ENCODE results near the gene PDRG1.
"Not testable (repeated sequence)": the region's sequence is repeated elsewhere in the genome, so short reads cannot be mapped to it uniquely, and the experiment has no call there.

PDRG1 gene

DNA sequence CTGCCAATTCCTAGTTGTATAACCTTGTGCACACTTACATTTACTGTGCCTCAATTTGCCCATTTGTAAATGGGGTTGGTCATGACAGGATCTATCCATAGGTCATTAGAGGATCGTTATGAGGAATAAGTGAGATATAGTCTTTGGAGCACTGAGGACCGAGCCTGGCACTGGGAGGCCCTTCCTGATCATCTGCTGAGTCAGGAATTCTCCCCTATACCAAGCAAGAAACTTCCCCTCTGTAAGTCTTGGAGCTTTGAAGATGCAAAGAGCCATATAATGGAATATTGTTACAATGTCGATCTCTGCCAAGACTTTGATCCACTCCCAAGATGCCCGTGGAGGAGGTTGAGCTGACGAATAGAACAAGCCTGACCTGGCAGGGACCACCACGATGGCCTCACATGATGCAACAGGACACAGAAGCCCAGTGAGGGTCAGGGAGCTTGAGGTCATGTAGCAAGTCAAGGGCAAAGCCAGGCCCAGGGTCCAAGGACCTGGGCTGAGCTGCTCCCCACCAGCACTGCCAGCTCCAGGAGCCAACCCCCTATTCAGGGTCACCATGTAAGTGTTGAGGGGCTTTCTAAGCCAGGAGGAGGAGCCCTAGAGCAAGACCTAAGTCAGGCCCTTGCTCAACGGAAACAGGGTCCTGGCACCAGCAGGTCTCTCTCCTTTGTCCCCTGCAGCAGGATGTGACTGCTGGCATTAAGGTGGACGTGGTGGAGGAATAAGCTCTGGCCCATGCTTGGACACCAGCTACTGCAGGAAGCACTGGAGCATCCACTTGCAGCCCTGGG lies 16.7 kb downstream of the PDRG1 start:
- Histone ChIP-seq H3K27me3 (peaks cover 0 to 3% of the 10 kb centered on the region in 2 donors), H3K36me3 (no peaks in the 10 kb centered on the region), H3K4me3 (no peak overlapping the region), H3K27ac (no peak overlapping the region), H3K4me1 (no peaks in the 10 kb centered on the region), H3K9me3 (no peaks in the 10 kb centered on the region)
- DNase-seq = no peak
- TF ChIP-seq, protein P1, sequence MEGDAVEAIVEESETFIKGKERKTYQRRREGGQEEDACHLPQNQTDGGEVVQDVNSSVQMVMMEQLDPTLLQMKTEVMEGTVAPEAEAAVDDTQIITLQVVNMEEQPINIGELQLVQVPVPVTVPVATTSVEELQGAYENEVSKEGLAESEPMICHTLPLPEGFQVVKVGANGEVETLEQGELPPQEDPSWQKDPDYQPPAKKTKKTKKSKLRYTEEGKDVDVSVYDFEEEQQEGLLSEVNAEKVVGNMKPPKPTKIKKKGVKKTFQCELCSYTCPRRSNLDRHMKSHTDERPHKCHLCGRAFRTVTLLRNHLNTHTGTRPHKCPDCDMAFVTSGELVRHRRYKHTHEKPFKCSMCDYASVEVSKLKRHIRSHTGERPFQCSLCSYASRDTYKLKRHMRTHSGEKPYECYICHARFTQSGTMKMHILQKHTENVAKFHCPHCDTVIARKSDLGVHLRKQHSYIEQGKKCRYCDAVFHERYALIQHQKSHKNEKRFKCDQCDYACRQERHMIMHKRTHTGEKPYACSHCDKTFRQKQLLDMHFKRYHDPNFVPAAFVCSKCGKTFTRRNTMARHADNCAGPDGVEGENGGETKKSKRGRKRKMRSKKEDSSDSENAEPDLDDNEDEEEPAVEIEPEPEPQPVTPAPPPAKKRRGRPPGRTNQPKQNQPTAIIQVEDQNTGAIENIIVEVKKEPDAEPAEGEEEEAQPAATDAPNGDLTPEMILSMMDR (IDR thresholded peaks at IDR 0.05) = no peak
- intact Hi-C loops (cut with DNase I; ENCODE audit: low total_unique reads) = no loop called here

DNA sequence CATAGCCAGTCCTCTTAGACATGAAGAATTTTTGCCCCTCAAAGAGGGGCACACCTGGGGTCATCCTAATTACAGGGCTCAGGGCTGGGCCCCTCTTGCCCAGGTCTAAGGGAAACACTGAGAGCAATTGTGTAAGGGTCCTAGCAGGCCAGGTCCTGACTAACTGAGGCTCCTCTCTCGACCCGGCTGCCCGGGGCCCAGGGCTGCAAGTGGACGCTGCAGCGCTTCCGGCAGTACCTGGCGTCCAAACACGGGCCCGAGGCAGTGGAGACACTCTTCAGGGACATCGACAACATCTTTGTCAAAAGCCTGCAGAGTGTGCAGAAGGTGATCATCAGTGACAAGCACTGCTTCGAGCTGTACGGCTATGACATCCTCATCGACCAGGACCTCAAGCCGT lies 17.4 kb downstream of the PDRG1 start:
- Histone ChIP-seq H3K27me3 (peaks cover 0 to 3% of the 10 kb centered on the region in 2 donors), H3K9me3 (no peaks in the 10 kb centered on the region), H3K36me3 (no peaks in the 10 kb centered on the region), H3K4me3 (no peak overlapping the region), H3K27ac (no peak overlapping the region), H3K4me1 (no peaks in the 10 kb centered on the region)
- DNase-seq = no peak
- TF ChIP-seq, protein P1 (IDR thresholded peaks at IDR 0.05) = no peak
- intact Hi-C loops (cut with DNase I; ENCODE audit: low total_unique reads) = no loop called here

DNA sequence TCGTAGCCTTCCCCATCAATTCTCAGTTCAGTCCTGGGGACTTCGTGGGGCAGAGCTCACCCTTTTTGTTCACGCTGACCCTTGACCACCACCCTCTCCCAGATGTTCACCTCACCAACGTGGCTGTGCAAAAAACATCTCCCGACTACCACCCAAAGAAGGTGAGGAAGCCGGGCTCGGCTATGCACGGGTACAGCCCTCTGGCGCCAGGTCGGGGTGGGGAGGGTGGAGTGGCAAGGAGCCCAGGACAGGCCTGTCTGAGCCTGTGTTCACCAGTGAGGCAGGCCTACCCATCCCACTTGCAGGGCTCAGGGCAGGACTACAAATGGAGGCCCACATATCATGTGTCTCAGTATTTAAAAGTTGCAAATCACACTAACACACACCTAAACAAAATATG lies 18.1 kb downstream of the PDRG1 start:
- H3K4me3 ChIP-seq = no peak overlapping the region
- H3K27ac ChIP-seq = no peak overlapping the region
- H3K4me1 ChIP-seq = no peaks in the 10 kb centered on the region
- TF ChIP-seq, protein P1 (IDR thresholded peaks at IDR 0.05) = no peak
- peaks cover 0 to 3% of the 10 kb centered on the region in 2 donors for H3K27me3 ChIP-seq
- no peak for DNase-seq
- H3K36me3 ChIP-seq = no peaks in the 10 kb centered on the region
- no peaks in the 10 kb centered on the region for H3K9me3 ChIP-seq
- intact Hi-C loops (cut with DNase I; ENCODE audit: low total_unique reads) = no loop called here

DNA sequence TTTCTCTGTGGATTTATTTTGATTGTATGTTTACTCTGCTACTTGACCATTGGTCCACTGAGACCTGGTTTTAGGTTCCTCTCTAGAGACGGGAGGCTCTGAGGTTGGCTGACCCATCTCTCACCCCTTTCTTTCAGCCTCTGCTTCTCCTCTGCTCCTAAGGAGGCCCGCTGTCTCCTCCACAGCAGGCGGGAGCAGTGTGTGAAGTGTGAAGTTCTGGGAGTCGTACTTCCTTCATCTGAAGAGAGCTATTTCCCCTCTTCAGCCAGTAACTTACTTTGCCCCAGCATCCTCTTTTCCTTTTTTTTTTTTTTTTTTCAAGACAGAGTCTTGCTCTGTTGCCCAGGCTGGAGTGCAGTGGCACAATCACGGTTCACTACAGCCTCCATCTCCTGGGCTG lies 21.1 kb downstream of the PDRG1 start:
- intact Hi-C loops (cut with DNase I; ENCODE audit: low total_unique reads) = no loop called here
- H3K4me3 ChIP-seq = no peak overlapping the region
- no peaks in the 10 kb centered on the region for H3K9me3 ChIP-seq
- TF ChIP-seq, protein P1 (IDR thresholded peaks at IDR 0.05) = no peak
- H3K27me3 ChIP-seq = peaks cover 0 to 6% of the 10 kb centered on the region in 2 donors
- no peak for DNase-seq
- H3K36me3 ChIP-seq = no peaks in the 10 kb centered on the region
- no peak overlapping the region for H3K27ac ChIP-seq
- H3K4me1 ChIP-seq = no peaks in the 10 kb centered on the region

DNA sequence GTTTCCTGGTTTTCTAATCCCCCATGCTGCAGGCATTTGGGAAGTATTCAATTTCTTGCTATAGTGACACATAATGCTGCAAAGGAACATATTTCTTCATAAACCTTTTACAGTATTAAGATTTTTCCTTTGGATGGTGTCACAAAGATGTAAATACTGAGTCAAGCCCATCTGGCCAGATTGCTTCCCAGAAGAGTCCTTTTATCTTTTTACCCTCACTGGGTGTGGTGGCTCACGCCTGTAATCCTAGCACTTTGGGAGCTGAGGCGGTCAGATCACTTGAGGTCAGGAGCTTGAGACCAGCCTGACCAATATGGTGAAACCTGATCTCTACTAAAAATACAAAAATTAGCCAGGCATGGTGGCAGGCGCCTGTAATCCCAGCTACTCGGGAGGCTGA lies 22.2 kb downstream of the PDRG1 start:
- peaks cover 0 to 18% of the 10 kb centered on the region in 2 donors for H3K27me3 ChIP-seq
- intact Hi-C loops (cut with DNase I; ENCODE audit: low total_unique reads); H3K36me3 ChIP-seq; H3K9me3 ChIP-seq; H3K27ac ChIP-seq; H3K4me3 ChIP-seq; H3K4me1 ChIP-seq; DNase-seq: not testable (repeated sequence)

DNA sequence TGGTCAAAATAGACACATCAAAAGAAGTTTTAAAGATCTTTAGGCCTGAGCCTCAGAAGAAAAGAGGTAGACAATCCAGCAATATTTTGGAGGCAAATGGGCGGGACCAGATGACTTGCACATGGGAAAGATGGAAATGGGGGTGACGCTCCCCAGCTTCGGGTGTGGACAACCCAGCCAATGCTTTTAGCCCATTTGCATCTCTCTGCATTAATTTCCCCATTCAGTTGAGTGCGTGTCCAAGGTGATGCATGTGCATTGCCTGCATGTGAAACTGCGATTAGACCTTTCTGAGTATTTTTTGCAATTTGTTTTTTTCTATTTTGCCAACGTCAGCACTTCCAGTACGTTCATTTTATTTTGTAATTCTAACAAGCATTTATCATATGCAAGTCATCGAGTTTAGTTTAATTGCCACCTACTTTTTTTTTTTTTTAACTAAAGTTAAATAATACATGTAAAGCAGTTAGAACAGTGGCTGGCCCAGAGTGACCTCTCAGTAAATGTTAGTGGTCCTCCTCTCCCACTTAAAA lies 24.2 kb downstream of the PDRG1 start:
- H3K27ac ChIP-seq = no peak overlapping the region
- peak in 1 of 2 donors; percentile 17 for DNase-seq
- peaks cover 0 to 31% of the 10 kb centered on the region in 2 donors for H3K27me3 ChIP-seq
- intact Hi-C loops (cut with DNase I; ENCODE audit: low total_unique reads) = no loop called here
- H3K9me3 ChIP-seq = no peaks in the 10 kb centered on the region
- no peaks in the 10 kb centered on the region for H3K36me3 ChIP-seq
- no peak overlapping the region for H3K4me3 ChIP-seq
- no peaks in the 10 kb centered on the region for H3K4me1 ChIP-seq
- TF ChIP-seq, protein P1 (IDR thresholded peaks at IDR 0.05) = no peak

Data from tibial artery (tissue), 4 donors.